ENCODE measurements around the gene TMC3.
"Not testable (repeated sequence)": the region's sequence is repeated elsewhere in the genome, so short reads cannot be mapped to it uniquely, and the experiment has no call there.

The TMC3 gene

DNA sequence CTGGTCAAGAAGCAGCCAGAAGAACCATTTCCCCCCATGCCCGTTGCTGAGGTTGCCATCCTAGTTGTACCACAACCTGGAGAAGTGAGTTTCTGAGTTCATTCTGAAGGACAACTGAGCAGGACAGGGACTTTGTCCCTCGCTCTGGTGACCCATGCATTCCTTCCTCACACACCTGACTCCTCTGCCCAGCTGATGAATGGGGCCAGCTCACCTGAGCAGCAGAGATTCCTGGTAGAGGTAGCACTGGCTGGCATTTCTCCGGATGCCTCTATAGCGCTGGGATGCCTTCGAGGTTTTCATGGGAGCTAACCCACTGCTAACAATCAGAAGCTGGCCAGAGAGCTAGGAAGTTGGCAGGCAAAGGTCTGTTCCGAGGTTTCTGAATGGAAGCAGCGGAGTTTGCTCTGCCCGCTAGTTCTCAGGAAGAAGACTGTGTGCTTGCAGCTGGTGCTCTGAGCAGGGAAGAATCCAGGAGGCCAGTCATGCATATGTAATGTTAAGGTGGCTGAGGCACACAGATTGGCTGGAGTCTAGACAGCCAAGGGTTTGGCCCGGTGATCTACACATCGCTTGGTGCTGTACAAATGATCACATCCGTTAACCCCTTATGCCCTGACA, at the start of gene TMC3:
TMC3 (minus strand) TSS at position 439 of the 621 bp plus-strand sequence; CDS start at position 303, 136 bp downstream.
- no peak for DNase-seq (ENCODE audit: low read depth)

- no peak for DNase-seq (ENCODE audit: low read depth)
Observed at GRCh38 chr15:81421461-81421860, 47.4 kb upstream of the TMC3 start.

GRCh38 chr15:81419332-81419943, 45.4 kb upstream of the TMC3 start:
- no peak for DNase-seq (ENCODE audit: low read depth)

- DNase-seq (ENCODE audit: low read depth), result no peak
Observed at GRCh38 chr15:81418891-81419290, 44.9 kb upstream of the TMC3 start.

GRCh38 chr15:81418444-81418843, 44.4 kb upstream of the TMC3 start:
- DNase-seq (ENCODE audit: low read depth), result no peak

GRCh38 chr15:81414274-81414968, 40.4 kb upstream of the TMC3 start:
- DNase-seq (ENCODE audit: low read depth), result not testable (repeated sequence)

DNA sequence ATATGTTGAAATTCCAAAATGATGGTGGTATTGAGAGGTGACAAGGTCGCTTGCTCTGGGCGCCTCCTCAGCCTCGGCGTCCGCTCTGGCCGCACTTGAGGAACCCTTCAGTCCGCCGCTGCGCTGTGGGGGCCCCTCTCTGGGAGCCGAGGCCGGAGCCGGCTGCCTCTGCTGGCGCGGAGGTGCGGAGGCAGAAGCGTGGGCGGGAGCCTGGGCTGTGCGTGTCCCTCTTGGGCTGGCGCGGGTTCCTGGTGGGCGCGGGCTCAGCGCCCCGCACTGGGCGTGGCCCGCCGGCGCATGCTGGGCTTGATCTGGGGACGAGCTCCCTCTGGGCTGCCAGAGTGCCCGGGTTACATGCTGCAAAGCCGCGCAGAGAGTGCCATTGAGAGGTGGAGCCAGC, 39.8 kb upstream of the TMC3 start:
- DNase-seq (ENCODE audit: low read depth), result no peak

DNA sequence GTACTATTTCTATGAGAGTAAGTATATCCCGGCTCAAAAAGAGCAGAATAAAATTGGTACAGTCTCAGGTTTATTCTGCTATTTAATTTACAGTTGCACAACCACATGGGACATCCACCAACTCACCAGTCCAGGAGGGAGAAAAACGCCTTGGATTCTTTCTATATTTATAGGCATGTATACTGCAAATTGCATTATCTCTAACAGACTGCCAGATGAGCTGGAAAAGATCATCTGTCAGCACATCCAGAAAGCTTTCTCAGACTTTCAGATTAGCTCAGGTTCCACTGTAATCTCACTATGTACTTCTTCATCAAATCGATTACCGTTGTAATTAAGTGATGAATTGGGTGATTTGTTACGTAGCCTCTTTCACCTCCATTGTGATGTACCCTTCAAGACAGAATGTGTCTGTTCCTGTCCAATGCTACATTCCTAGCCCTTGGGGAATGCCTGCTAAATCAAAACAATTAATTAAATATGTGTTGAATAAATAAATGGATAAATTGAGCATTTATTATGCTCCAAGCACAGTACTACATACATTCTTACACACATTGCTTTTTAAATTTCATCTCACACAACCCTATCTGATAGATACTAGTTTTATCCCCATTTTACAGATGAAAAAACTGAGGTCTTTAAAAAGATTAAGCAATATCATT, 38.1 kb upstream of the TMC3 start:
- DNase-seq (ENCODE audit: low read depth), result no peak

DNA sequence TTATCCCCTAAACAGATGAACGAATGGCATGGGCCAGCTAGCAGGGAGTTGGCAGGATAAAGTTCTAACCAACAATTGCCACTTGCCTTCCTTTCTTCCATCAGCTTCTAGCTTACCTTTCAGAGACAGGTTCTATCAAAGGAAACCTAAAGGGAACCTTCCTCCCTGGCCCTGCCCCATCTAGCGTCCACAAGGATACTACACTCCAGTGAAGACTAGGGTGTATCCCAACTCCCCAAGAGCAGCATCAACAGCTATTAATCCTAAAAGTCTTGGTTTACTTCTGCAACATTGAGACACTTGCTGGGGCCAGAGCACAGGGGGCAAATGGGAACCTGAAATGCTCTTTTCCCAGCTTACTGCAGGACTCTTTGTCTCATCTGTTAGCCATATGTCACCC, 37.0 kb upstream of the TMC3 start:
- DNase-seq (ENCODE audit: low read depth), result no peak

DNA sequence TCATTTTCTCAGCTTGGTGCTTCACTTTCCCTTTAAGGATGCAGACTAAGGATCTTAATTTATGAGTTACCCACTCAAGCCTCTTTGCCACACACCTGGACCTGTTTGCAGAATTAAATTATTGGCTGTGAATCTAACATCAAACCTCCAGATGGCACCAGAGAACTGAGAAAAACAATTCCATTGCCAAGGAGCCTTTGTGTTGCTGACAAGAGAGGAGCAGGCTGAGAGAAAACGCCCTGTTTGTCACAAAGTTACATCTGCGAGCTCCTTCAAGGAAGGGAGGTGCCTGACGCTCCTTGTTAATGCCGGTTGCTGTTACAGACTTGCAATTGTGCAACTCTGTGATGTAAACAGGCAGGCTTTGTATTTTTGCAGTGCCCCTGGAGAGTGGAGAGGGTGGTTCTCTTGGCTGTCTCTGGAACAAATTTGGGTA, 36.3 kb upstream of the TMC3 start:
- peak; percentile 39 for DNase-seq (ENCODE audit: low read depth)

DNA sequence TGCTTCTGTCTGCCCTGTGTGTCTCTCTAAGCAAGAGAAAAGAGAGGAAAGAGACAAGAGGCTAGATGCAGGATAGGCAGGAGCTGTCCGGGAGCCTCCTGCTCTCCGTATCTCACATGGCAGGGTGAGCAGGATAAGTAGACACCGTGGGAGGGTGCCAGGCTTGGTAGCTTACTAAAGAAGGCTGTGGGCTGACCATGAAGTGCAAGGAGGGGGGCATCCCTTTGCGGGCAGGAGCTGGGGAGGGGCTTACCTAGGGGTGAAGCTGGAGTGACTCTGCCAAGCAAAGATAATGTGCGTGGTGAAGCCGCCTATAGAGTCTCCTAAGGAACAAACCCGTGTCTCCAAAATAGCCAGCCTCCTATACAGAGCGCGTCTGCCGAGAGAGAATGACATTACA, 33.7 kb upstream of the TMC3 start:
- no peak for DNase-seq (ENCODE audit: low read depth)

- DNase-seq (ENCODE audit: low read depth), result no peak
Observed at GRCh38 chr15:81407176-81407575, 33.2 kb upstream of the TMC3 start.

DNA sequence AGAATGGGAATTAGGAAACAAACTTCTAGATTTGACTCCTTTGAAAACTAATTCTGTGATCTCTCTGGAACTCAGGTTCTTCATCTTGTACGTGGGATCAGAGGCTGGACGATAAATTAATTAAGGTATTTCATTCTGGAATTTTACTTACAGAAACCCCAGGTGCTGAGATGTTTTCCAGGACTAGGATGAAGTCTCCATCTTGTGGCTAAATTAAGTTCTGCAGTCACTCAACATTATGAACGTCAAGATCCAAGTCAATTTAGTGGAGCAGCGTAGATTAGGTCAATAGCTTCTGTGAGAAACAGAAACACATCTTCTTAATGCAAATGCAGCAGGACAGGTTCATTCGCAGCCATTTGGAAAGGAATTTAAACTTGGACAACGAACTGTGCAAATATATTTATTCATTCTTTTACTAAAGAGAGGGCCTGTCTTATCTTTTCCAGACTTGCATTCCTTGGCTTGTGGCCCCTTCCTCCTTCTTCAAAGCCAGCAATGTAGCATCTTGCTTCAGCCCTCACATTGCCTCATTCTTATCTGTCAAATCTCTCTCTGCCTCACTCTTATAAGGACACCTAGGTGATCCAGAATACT, 26.7 kb upstream of the TMC3 start:
- DNase-seq (ENCODE audit: low read depth), result no peak

DNA sequence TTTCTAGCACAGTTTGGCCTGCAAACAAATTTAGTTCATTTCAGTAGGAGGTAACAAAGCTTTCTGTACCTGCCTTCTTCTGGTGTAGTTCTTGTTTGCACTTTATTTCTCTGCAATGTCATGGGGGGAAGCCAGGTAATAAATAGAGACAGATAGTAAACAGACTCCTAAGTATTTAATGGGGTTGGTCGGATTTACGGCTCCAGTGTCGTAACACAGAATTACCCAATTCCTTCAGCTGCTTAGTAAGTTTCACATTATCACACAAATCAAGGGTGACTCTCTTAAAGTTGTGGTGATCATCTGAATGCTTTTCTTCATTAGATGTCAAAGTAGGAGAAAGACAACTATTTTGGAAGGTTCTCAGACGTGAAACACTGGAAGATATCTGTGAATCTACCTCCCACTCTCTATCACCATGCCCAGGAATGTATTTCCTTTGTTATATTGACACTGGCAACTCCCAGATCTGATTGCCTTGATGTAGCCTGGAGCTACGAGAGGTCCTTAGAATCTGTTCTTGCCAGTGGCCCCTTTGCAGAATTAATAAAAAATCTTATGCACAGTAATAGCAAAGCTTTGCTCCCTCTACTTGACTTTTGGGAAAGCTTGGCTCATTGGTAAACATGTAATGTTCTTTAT, 25.0 kb upstream of the TMC3 start:
- DNase-seq (ENCODE audit: low read depth), result no peak

- no peak for DNase-seq (ENCODE audit: low read depth)
Observed at GRCh38 chr15:81398456-81398855, 24.4 kb upstream of the TMC3 start.

- DNase-seq (ENCODE audit: low read depth), result no peak
Observed at GRCh38 chr15:81394603-81395002, 20.6 kb upstream of the TMC3 start.

DNA sequence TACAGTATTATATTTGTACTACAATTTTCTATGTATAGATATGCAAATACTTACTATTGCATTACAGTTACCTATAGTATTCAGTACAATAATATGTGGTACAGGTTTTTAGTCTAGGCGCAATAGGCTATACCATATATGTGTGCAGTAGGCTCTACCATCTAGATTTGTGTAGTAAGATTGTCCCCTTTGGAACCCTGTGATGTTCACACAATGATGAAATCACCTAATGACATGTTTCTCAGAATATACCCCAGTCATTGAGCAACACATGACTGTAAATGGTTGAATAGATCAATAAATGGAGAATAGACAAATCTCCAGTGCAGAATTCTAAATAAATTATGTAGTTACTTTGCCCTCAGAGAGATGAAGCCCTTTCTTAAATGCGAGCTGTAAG, 17.6 kb upstream of the TMC3 start:
- DNase-seq (ENCODE audit: low read depth), result no peak

- DNase-seq (ENCODE audit: low read depth), result no peak
Observed at GRCh38 chr15:81388436-81388770, 14.4 kb upstream of the TMC3 start.

DNA sequence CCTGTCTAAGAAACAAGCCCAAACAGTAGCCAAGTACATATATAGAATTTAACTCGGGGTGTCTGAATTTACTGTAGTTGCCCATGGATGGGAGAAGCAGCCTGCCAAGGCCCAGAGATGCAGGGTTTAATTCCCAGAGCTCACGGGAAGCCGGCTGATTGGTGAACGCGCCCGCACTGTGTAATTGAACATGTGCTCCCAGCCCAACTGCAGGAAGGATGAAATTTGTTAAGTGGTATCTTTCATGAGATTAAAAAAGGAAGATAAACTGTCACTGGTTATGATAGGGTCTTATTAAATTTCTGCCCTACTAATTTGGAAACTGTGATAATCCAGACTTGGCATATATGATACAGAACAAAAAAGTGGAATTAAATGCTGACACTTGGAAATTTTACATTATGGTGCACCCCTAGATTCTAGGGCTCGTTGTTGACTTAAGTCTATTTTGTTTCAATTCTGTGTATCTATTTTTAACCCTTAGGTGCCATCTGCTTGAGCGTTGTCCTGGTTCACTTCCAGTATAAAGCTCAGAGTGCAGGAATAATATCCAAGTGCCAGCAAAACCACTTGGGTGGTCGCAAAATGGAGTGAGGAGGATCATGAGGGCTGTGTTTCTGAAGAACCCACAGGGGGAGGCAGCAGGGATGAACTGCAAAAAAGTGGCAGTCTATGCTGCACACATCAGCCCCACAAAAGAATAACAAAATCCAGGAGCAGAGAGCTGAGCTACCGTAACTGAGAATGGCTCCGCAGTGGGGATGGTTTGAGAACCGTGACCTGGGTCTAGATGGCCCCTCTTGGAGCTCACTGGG, 13.8 kb upstream of the TMC3 start:
- DNase-seq (ENCODE audit: low read depth), result no peak

DNA sequence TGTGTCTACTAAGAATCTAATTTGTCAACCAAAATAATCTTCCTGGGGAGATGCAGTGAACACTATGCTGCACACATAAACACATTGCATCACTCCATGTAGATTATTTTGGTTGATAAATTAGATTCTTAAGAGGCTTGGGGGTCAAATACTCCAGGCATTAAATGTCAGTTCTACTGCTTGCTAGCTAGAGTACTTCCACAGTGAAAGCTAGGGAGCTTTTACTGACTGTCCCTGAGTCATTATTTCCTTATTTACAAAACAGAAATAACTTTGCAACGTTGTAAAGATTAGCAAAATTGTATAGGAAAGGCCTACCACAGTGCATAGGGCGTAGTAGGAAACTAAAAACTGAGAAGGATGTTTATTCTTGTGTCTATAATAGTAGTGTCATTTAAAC, 12.9 kb upstream of the TMC3 start:
- no peak for DNase-seq (ENCODE audit: low read depth)

DNA sequence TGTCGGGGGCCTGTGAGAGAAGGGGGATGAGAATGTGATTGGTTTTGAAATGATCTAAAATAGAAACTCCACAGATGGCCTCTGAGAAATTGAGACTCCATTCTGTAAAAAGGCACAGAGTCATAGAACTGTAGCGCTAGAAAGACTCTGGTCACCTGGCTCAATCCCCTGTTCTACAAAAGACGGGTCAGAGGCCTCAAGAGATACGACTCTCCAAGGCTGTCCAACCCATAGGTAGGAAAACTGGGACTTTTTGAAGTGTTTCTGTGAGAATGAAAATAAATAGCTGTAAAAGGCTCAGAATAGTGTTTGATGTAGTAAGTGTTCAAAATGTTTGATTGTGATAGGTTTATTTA, 11.7 kb upstream of the TMC3 start:
- no peak for DNase-seq (ENCODE audit: low read depth)
